CD4-positive, alpha-beta T cell treated with Interferon alpha-2 for 1 hour (primary cell): ENCODE data around the gene KMT2D.

Experiments used
- DNase-seq, 2 donors: peaks; one replicate each; pipeline ENCODE4 v3.0.0-alpha.2; 2020 to 2022

Gene KMT2D

DNA sequence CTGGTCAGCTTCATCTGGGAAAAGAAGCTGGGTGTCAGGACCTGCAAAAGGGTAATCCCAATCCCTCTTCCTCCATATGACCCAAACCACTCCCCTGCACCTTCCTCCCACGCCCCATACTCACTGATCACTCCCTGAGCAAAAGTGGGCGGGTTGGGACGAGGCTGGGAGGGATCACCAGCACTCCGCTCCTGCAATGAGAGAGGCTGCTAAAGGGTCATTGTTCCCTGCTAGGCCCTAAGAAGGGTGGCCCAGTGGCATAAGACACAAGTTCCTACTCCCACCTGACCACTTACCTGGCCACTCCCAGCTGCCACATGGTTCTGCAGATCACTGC, 26.3 kb downstream of the KMT2D start:
- no peak for DNase-seq

DNA sequence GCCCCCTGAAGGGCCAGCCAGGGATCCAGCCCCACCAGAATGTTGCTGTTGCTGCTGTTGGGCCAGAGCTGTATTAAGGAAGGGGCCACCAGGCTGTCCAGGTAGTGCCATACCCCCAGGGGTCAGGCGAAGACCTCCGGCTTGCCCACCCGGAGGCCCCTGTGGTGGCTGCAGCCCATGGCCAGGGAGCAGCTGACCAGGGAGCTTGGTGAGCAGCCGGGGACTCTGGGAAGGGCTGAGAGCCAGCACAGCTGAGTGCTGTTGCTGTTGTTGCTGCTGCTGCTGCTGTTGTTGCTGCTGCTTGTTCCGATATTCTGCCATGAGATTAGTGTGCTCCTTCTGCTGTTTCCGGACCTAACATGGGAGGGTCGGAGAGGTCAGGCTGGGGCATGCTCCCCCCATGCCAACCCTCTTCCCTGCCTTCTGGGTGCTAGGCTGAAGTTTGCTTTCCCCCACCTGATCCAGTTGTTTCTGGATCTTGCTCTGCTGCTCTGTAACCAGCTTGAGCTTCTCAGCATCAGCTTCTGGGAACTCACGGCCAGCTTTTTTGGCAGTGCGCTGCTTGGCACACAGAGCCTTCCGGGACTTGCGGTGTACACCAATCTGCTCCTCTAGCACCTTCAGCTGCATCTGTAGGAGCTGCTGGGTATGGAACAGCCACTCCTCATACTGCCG, 26.8 kb downstream of the KMT2D start:
- no peak for DNase-seq

DNA sequence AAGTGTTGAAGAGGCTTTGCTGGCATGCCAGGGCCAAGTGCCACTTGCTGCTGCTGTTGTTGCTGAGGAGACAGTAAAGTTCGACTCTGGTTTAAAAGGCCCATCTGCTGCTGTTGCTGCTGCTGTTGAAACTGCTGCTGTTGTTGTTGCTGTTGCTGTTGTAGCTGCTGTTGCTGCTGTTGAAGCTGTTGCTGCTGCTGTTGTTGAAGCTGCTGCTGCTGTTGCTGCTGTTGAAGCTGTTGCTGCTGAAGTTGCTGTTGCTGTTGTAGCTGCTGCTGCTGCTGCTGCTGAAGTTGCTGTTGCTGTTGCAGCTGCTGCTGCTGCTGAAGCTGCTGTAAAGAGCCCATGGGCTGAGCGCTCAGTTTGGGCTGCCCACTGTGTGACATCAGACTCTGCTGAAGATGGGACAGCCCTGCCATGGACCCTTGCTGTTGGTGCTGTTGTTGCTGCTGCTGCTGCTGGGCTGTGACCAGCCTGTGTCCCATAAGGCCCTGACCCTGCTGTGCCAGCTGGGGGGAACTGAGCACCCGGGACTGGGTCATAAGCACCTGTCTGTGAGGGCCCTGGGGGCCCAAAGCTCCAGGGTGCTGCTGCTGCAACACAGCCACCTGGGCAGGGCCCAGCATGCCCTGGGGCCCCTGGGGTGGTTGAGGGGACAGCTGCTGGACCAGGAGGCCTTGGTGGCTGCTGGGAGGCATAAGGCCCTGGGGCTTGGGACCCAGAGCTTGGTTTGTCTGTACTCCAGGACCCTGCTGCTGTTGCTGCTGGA, 27.7 kb downstream of the KMT2D start:
- no peak for DNase-seq

GRCh38 chr12:49032276-49032675, 28.3 kb downstream of the KMT2D start:
- DNase-seq, result no peak

GRCh38 chr12:49031573-49032161, 28.9 kb downstream of the KMT2D start:
- no peak for DNase-seq

GRCh38 chr12:49030714-49031572, 29.7 kb downstream of the KMT2D start:
- no peak for DNase-seq

DNA sequence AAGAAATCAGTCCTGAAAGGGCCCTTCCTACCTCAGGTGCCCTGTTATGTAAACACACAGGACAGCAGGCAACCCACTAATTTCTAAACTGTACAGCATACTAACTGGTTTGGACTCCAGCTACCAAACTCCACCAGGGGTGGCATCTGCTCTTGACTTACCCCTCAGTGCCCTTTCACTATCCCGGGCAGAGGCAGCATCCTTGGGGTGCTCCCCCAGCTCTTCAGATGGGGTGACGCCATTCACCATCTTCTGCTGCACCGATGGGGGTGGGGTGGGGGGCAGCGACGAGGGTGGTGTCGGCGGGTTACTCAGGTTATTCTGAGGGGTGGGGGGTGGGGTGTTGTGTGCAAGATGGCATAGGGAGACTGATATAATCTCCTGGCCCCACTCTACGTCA, 30.5 kb downstream of the KMT2D start:
- no peak for DNase-seq

GRCh38 chr12:49028666-49029275, 31.8 kb downstream of the KMT2D start:
- no peak for DNase-seq

DNA sequence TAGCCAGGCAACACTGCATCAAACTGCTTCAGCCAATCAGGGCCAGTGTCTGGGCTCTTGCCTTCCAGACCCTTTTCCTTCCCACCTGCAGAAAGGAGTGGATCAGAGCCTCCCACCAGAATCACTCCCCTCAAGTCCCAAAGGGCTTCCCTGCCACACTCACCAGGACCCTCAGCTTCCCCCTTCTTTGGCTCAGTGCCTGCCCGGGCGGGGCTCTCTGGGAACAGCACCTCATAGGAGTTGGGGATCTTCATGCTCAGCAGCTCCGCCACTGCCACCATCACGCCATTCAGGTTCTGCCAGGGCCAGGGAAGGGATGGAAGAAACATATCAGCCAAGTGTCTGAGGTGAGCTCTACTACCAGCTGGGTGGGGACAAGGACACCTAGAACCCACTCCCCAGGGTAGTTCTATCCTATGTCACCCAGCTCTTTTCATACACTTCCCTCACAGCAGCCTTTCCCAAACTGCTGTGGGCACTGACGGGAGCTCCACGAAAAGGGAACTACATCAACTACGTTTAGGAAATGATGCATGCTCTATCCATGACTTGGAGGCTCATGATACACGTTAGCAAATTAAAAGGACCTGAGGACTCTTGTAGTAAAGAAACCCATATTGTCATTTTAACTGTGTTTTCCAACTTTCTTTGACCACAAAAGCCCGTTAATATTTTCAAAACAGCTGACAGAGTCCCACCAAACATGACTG, 32.6 kb downstream of the KMT2D start:
- DNase-seq, result no peak

GRCh38 chr12:49026678-49027480, 33.7 kb downstream of the KMT2D start:
- no peak for DNase-seq

- DNase-seq, result no peak
Measured at GRCh38 chr12:49026101-49026500, 34.5 kb downstream of the KMT2D start.

DNA sequence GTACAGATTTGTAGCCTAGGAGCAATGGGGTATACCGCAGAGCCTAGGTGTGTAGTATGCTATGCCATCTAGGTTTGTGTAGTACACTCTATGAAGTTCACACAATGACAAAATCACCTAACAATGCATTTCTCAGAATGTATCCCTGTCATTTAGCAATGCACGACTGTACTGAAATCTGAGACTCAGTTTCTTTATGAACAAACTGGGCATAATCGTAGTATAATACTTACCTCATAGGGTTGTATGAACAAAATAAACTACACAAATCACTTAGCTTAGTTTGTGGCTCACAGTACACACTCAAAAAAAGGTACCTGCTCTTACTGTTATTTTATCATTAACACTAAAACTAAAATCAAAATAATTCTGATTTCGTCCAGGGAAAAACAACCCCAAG, 35.1 kb downstream of the KMT2D start:
- no peak for DNase-seq

GRCh38 chr12:49024543-49024942, 36.1 kb downstream of the KMT2D start:
- DNase-seq, result no peak

DNA sequence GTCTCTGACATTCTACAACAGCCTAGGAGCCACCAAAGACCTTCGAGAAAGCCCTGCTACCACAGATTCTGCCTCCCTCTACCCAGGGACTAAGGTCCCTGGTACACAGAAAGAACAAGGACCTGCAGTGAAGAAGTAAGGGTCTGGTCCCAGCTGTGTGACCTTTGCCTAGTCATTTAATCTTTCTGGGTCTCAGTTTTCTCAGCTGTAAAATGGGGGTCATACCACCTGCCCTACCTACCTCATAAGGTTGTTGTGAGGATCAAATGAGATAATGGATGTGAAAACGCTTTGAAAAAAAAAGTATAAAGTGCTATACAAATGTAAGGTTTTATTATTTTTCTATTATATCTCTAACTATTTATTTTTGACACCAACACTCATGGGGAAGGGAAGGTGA, 36.8 kb downstream of the KMT2D start:
- DNase-seq, result no peak

DNA sequence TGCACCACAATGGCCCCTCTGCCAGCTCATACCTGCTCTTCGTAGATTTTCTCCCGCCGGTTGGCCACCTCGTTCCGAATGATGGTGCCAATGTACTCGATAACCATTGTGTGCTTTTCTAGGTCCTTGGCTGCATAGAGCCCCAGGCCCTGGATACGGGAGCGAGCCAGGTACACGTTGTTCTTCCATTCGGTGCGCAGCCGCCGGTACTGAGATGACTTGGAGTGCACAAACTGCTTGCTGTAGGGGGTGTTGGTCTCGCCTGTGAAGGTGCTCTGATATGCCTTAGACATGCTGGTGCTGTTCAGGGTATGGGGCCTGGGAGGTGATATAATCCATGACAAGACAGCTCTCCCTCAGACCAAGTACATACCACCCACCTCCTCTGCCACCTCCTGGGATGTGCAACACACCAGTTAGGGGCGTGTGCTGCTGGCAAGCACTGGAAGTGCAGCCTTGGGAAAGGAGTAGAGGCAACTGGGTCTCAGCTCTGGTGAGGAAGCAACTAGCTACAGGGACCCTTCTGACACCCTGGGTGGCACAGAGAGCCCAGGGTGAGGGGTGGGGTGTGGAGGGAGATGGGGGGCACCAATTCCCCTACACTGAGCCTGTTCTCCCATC, 37.9 kb downstream of the KMT2D start:
- DNase-seq, result no peak

DNA sequence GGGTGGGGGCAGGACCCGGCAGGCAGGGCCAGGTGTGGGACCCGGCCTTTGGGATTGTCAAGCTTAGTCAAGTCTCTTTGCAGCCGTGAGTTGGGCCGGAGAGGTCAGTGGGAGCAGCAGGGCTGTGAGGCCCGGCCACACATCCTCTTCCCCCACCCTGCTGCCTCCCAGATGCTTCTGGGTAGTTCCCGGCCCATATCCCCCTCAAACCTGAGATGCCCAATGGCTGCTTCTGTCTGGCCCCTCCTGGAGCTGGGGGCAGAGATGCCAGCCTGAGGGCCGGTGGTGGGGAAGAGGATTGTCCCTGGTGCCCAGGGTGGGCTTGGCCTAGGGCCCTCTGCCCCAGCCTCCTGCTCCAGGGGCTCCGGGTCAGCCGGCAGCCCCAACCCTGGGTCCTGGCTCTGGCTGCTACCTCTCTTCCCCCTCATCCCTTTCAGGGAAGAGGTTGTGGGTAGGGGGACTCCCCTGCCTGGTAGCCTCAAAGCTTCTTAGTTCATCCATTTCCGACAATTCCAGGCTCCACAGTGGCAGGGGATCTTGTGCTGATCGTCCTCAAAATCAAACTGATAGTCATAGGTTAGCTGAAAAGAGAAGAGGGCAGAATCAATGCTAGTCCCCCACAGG, 39.2 kb downstream of the KMT2D start:
- no peak for DNase-seq

DNA sequence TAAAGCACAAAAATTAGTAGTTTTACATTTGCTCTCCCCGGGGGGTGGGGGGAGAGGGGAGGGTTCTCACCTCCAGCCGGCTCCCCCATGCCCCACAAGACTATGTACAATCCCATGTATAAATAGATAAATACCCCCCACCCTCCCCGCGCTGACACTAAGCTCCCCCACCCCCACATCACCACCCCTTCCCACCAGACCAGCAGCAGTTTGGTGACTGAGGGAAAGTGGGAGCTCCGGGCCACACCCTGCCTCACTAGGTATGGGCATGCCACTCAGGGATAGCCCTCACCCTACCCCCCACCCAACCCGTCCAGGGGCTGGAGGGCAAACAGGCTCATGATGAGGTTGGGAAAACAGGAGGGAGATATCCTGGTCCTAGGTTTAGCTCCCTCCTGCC, 40.2 kb downstream of the KMT2D start:
- no peak for DNase-seq

GRCh38 chr12:49019443-49020324, 40.9 kb downstream of the KMT2D start:
- DNase-seq, result peak; percentile 59 to 61

GRCh38 chr12:49019120-49019430, 41.5 kb downstream of the KMT2D start:
- DNase-seq, result no peak
